Measurements from ENCODE around the gene CELF3. TPM values are rescaled to one million over a fixed set of nuclear protein-coding genes. Genes with fewer than 3 reads are reported as not detected.

The CELF3 gene
- total and polyA plus RNA-seq, 2 of the 13 experiments (the other 11 are each of a cell fraction or from before 2014, with no cell fraction given): not detected

DNA sequence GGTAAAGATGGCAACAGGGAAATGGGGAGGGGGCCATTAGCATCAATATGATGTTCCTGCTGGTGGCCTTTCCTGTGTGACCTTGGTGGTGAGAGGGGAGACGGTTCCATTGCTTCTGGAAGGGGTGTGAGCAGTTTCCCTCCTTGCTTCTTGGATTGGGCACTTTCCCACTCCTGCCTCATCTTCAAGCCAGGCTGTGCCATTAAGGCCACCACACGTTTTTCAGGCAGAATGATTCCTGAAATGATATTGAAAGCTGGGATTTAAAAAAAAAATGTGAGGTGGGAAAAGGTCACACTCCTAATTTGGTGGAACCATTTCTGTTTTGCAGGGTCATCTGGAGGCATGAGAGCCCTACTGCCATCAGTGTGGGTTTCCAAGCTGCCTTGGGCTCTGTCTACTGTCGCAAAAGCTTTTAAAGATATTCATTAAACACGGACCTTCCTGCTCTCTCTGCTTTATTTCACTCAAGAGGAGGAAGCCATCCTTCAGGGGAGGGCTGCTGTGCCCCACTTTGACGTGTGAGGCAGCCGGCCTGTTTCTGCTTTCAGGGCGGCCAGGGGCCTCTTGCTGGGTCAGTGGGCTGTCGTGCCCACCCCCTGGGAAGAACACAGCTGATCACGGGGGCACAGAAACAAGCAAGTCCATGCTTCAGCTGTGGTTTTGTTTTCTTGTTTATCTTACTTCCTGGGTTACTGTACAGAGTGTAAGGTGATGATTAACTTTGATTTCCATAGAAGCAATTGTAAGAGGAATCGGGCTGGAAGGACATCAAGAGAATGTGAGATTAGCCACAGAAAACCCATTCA, 12.8 kb upstream of the CELF3 start (continued):
- TF ChIP-seq, protein P1, sequence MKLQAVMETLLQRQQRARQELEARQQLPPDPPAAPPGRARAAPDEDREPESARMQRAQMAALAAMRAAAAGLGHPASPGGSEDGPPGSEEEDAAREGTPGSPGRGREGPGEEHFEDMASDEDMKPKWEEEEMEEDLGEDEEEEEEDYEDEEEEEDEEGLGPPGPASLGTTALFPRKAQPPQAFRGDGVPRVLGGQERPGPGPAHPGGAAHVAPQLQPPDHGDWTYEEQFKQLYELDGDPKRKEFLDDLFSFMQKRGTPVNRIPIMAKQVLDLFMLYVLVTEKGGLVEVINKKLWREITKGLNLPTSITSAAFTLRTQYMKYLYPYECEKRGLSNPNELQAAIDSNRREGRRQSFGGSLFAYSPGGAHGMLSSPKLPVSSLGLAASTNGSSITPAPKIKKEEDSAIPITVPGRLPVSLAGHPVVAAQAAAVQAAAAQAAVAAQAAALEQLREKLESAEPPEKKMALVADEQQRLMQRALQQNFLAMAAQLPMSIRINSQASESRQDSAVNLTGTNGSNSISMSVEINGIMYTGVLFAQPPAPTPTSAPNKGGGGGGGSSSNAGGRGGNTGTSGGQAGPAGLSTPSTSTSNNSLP (IDR thresholded peaks at IDR 0.05; ENCODE audit: low read depth, low read length): no peak
- TF ChIP-seq, protein P2, sequence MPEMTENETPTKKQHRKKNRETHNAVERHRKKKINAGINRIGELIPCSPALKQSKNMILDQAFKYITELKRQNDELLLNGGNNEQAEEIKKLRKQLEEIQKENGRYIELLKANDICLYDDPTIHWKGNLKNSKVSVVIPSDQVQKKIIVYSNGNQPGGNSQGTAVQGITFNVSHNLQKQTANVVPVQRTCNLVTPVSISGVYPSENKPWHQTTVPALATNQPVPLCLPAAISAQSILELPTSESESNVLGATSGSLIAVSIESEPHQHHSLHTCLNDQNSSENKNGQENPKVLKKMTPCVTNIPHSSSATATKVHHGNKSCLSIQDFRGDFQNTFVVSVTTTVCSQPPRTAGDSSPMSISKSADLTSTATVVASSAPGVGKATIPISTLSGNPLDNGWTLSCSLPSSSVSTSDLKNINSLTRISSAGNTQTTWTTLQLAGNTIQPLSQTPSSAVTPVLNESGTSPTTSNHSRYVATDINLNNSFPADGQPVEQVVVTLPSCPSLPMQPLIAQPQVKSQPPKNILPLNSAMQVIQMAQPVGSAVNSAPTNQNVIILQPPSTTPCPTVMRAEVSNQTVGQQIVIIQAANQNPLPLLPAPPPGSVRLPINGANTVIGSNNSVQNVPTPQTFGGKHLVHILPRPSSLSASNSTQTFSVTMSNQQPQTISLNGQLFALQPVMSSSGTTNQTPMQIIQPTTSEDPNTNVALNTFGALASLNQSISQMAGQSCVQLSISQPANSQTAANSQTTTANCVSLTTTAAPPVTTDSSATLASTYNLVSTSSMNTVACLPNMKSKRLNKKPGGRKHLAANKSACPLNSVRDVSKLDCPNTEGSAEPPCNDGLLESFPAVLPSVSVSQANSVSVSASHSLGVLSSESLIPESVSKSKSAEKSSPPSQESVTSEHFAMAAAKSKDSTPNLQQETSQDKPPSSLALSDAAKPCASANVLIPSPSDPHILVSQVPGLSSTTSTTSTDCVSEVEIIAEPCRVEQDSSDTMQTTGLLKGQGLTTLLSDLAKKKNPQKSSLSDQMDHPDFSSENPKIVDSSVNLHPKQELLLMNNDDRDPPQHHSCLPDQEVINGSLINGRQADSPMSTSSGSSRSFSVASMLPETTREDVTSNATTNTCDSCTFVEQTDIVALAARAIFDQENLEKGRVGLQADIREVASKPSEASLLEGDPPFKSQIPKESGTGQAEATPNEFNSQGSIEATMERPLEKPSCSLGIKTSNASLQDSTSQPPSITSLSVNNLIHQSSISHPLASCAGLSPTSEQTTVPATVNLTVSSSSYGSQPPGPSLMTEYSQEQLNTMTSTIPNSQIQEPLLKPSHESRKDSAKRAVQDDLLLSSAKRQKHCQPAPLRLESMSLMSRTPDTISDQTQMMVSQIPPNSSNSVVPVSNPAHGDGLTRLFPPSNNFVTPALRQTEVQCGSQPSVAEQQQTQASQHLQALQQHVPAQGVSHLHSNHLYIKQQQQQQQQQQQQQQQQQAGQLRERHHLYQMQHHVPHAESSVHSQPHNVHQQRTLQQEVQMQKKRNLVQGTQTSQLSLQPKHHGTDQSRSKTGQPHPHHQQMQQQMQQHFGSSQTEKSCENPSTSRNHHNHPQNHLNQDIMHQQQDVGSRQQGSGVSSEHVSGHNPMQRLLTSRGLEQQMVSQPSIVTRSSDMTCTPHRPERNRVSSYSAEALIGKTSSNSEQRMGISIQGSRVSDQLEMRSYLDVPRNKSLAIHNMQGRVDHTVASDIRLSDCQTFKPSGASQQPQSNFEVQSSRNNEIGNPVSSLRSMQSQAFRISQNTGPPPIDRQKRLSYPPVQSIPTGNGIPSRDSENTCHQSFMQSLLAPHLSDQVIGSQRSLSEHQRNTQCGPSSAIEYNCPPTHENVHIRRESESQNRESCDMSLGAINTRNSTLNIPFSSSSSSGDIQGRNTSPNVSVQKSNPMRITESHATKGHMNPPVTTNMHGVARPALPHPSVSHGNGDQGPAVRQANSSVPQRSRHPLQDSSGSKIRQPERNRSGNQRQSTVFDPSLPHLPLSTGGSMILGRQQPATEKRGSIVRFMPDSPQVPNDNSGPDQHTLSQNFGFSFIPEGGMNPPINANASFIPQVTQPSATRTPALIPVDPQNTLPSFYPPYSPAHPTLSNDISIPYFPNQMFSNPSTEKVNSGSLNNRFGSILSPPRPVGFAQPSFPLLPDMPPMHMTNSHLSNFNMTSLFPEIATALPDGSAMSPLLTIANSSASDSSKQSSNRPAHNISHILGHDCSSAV (CRISPR knock-in tag; IDR thresholded peaks at IDR 0.05; ENCODE audit: borderline replicate concordance): no peak
- no peak for TF ChIP-seq ZNF569 (CRISPR knock-in tag; IDR thresholded peaks at IDR 0.05; ENCODE audit: borderline replicate concordance)
- TF ChIP-seq ZNF572 (CRISPR knock-in tag; IDR thresholded peaks at IDR 0.05): no peak
- TF ChIP-seq NFE2L1 (CRISPR knock-in tag; IDR thresholded peaks at IDR 0.05; ENCODE audit: borderline replicate concordance): no peak
- no peak for TF ChIP-seq DR1 (CRISPR knock-in tag; IDR thresholded peaks at IDR 0.05)
- TF ChIP-seq, protein P3, sequence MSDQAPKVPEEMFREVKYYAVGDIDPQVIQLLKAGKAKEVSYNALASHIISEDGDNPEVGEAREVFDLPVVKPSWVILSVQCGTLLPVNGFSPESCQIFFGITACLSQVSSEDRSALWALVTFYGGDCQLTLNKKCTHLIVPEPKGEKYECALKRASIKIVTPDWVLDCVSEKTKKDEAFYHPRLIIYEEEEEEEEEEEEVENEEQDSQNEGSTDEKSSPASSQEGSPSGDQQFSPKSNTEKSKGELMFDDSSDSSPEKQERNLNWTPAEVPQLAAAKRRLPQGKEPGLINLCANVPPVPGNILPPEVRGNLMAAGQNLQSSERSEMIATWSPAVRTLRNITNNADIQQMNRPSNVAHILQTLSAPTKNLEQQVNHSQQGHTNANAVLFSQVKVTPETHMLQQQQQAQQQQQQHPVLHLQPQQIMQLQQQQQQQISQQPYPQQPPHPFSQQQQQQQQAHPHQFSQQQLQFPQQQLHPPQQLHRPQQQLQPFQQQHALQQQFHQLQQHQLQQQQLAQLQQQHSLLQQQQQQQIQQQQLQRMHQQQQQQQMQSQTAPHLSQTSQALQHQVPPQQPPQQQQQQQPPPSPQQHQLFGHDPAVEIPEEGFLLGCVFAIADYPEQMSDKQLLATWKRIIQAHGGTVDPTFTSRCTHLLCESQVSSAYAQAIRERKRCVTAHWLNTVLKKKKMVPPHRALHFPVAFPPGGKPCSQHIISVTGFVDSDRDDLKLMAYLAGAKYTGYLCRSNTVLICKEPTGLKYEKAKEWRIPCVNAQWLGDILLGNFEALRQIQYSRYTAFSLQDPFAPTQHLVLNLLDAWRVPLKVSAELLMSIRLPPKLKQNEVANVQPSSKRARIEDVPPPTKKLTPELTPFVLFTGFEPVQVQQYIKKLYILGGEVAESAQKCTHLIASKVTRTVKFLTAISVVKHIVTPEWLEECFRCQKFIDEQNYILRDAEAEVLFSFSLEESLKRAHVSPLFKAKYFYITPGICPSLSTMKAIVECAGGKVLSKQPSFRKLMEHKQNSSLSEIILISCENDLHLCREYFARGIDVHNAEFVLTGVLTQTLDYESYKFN (CRISPR knock-in tag; conservative IDR thresholded peaks at IDR 0.05): peak; percentile 50; the same call in 1 of the 2 replicates
- TF ChIP-seq KDM2A (CRISPR knock-in tag; IDR thresholded peaks at IDR 0.05; ENCODE audit: borderline replicate concordance, low read depth): no peak
- TF ChIP-seq MAFK (conservative IDR thresholded peaks at IDR 0.05 in 1 of 2, IDR thresholded peaks at IDR 0.05 in 1 of 2; ENCODE audit: low read length in 2 of 2): no peak
- TF ChIP-seq, protein P4, sequence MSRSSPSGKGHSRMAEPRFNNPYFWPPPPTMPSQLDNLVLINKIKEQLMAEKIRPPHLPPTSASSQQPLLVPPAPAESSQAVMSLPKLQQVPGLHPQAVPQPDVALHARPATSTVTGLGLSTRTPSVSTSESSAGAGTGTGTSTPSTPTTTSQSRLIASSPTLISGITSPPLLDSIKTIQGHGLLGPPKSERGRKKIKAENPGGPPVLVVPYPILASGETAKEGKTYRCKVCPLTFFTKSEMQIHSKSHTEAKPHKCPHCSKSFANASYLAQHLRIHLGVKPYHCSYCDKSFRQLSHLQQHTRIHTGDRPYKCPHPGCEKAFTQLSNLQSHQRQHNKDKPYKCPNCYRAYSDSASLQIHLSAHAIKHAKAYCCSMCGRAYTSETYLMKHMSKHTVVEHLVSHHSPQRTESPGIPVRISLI (CRISPR knock-in tag; IDR thresholded peaks at IDR 0.05; ENCODE audit: borderline replicate concordance): no peak
- TF ChIP-seq, protein P5, sequence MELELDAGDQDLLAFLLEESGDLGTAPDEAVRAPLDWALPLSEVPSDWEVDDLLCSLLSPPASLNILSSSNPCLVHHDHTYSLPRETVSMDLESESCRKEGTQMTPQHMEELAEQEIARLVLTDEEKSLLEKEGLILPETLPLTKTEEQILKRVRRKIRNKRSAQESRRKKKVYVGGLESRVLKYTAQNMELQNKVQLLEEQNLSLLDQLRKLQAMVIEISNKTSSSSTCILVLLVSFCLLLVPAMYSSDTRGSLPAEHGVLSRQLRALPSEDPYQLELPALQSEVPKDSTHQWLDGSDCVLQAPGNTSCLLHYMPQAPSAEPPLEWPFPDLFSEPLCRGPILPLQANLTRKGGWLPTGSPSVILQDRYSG (CRISPR knock-in tag; IDR thresholded peaks at IDR 0.05): no peak
